Effector memory CD8-positive, alpha-beta T cell (primary cell): ENCODE data around the gene CAMKK2.
"Not testable (repeated sequence)": the region's sequence is repeated elsewhere in the genome, so short reads cannot be mapped to it uniquely, and the experiment has no call there.

ENCODE experiments used
- ATAC-seq: fragments of 150-1000 bp; cut with Tn5 transposase; replicated peaks from 2 replicates; pipeline ENCODE4 v1.10.0; 2021; ENCODE audit warnings: mild to moderate bottlenecking, moderate library complexity
- DNase-seq, 3 experiments: peaks; one replicate each; pipeline ENCODE4 v3.0.0; 2021
- H3K27ac Mint-ChIP-seq, 2 donors: one replicate each; pipeline ENCODE4 v1.8.0; 2022; ENCODE audit warnings: mild to moderate bottlenecking in 2 of 2, mixed read lengths in 2 of 2, moderate library complexity in 2 of 2
- H3K27me3 Mint-ChIP-seq, 2 donors: one replicate each; pipeline ENCODE4 v1.8.0; 2022; ENCODE audit warnings: mixed read lengths in 2 of 2
- H3K36me3 Mint-ChIP-seq: one replicate; pipeline ENCODE4 v1.8.0; 2022; ENCODE audit warnings: mild to moderate bottlenecking, moderate library complexity, mixed read lengths; ENCODE audit not compliant: insufficient read depth
- H3K4me1 Mint-ChIP-seq, 2 donors: one replicate each; pipeline ENCODE4 v1.8.0; 2022; ENCODE audit warnings: low read depth in 2 of 2, mixed read lengths in 2 of 2
- H3K4me3 Mint-ChIP-seq, 2 donors: one replicate each; pipeline ENCODE4 v1.8.0; 2022; ENCODE audit warnings: mild to moderate bottlenecking in 2 of 2, mixed read lengths in 2 of 2, moderate library complexity in 2 of 2
- H3K9me3 Mint-ChIP-seq, 2 donors: one replicate each; pipeline ENCODE4 v1.8.0; 2022; ENCODE audit warnings: mixed read lengths in 2 of 2

CAMKK2 gene

DNA sequence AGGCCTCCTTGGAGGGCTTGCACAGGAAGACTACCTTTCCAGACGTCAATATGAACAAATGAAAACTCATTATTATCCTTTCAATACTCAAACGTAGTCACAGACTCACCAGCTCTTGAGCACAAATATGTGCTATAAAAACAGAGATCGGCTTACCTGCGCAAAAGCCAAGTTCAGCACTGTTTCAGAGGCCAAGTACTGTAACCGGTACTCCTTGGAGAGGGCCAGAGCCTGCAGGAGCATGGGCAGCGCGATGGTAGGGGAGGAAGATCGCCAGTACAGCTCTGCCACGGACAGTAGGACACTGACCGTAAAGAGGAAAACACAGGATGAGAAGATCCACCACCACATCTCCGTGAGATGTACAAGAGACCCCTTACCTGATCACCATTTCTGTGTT lies 21.6 kb upstream of the CAMKK2 start:
- DNase-seq (no peak), ATAC-seq (no peak)
- H3K27ac Mint-ChIP-seq, result peak overlapping the region in 1 of 2 donors; percentile 15
- peaks cover 3 to 17% of the 10 kb centered on the region in 2 donors for H3K4me1 Mint-ChIP-seq
- no peak overlapping the region for H3K4me3 Mint-ChIP-seq
- H3K27me3 Mint-ChIP-seq, result no peaks in the 10 kb centered on the region
- no peaks in the 10 kb centered on the region for H3K9me3 Mint-ChIP-seq
- H3K36me3 Mint-ChIP-seq, result peaks cover 69% of the 10 kb centered on the region

DNA sequence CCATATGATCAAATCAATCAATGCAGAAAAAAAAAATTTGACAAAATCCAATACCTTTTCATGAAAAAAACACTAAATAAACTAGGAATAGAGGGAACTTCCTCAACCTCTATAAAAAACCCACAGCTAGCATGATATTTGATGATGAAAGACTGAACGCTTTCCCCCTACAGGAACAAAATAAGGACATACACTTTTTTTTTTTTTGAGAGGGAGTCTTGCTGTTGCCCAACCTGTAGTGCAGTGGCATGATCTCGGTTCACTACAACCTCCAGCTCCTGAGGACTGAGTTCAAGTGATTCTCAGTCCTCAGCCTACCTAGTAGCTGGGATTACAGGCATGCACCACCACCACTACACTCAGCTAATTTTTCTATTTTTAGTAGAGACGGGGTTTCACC lies 17.9 kb upstream of the CAMKK2 start:
- Mint-ChIP-seq H3K4me3 (no peak overlapping the region), H3K27ac (peak overlapping the region in 1 of 2 donors; percentile 78), H3K36me3 (peaks cover 76% of the 10 kb centered on the region)

DNA sequence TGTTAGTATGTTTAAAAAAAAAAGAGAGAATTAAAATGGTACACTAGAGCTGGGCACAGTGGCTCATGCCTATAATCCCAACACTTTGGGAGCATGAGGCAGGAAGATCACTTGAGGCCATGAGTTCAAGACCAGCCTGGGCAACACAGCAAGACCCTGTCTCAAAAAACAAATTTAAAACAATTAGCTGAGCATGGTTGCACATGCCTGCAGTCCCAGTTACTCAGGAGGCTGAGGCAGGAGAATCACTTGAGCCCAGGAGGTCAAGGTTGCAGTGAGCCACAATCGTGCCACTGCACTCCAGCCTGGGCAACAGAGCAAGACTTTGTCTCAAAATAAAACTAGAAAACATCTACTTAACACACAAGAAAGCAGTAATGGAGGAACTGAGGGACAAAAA lies 13.7 kb upstream of the CAMKK2 start:
- H3K36me3 Mint-ChIP-seq, result peaks cover 66% of the 10 kb centered on the region
- H3K27me3 Mint-ChIP-seq, ATAC-seq, DNase-seq, H3K9me3 Mint-ChIP-seq, H3K4me3 Mint-ChIP-seq, H3K27ac Mint-ChIP-seq: not testable (repeated sequence)
- H3K4me1 Mint-ChIP-seq, result peaks cover 5 to 24% of the 10 kb centered on the region in 2 donors

More for the DNA sequence above, 17.9 kb upstream of the CAMKK2 start:
- peaks cover 5 to 24% of the 10 kb centered on the region in 2 donors for H3K4me1 Mint-ChIP-seq
- H3K27me3 Mint-ChIP-seq, result no peaks in the 10 kb centered on the region
- H3K9me3 Mint-ChIP-seq, result no peaks in the 10 kb centered on the region
- no peak for DNase-seq
- ATAC-seq, result no peak

DNA sequence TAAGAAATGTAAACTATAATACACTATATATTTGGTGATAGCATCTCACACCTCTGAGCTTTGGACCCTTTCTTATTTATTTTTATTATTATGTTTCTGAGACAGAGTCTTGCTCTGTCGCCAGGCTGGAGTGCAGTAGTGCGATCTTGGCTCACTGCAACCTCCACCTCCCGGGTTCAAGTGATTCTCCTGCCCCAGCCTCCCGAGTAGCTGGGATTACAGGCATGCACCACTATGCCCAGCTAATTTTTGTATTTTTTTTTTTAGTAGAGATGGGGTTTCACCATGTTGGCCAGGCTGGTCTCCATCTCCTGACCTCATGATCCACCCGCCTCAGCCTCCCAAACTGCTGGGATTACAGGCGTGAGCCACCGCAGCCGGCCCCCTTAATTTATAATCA lies 10.9 kb upstream of the CAMKK2 start:
- H3K4me3 Mint-ChIP-seq, H3K4me1 Mint-ChIP-seq, DNase-seq, H3K9me3 Mint-ChIP-seq, H3K27ac Mint-ChIP-seq, ATAC-seq, H3K27me3 Mint-ChIP-seq: not testable (repeated sequence)
- H3K36me3 Mint-ChIP-seq, result peaks cover 53% of the 10 kb centered on the region

DNA sequence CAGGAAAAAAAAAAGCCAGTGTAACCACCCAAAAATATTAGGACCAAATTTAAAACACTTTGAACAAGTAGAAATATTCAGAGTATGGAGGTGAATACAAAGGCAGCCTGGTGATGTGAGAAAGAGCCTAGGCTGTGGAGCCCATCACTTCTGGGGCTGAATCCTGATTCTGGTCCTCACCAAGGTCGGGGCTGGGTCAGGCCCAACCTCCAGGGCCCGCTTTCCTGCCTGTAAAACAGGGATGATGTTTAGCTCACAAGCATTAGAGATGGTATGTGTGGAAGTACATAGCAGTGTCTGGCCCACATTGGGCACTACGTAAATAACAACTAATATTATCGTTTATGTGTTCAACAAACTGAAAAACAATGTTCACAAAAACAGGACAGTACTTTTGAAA lies 7.8 kb upstream of the CAMKK2 start:
- Mint-ChIP-seq H3K27ac (no peak overlapping the region), H3K4me3 (no peak overlapping the region)
- ATAC-seq, result no peak

DNA sequence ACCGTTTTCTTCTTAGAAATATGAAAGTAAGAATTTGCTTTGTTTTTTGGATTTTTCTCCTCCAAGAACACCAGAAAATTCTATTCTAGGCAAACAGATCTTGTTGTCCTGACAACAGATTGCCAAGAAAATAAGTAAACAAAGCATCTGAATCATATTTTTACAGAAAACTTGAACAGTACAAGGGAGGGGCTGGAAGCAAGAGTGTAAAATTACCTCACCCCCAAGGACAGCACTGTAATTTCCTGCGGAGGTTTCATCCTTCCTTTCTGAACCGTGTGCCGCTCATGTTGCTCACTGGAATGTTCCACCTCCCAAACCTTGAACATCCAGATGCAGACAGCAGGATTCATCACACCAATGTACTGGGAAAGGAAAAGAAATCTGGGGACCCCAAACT lies 5.4 kb upstream of the CAMKK2 start:
- H3K36me3 Mint-ChIP-seq, result peaks cover 10% of the 10 kb centered on the region
- no peaks in the 10 kb centered on the region for H3K27me3 Mint-ChIP-seq
- ATAC-seq (no peak), DNase-seq (no peak)
- H3K27ac Mint-ChIP-seq, result no peak overlapping the region
- H3K4me1 Mint-ChIP-seq, result peaks cover 3 to 6% of the 10 kb centered on the region in 2 donors
- no peak overlapping the region for H3K4me3 Mint-ChIP-seq
- no peaks in the 10 kb centered on the region for H3K9me3 Mint-ChIP-seq

More for the DNA sequence above, 7.8 kb upstream of the CAMKK2 start:
- Mint-ChIP-seq H3K36me3 (peaks cover 22% of the 10 kb centered on the region), H3K4me1 (no peaks in the 10 kb centered on the region), H3K27me3 (no peaks in the 10 kb centered on the region), H3K9me3 (no peaks in the 10 kb centered on the region)
- no peak for DNase-seq

DNA sequence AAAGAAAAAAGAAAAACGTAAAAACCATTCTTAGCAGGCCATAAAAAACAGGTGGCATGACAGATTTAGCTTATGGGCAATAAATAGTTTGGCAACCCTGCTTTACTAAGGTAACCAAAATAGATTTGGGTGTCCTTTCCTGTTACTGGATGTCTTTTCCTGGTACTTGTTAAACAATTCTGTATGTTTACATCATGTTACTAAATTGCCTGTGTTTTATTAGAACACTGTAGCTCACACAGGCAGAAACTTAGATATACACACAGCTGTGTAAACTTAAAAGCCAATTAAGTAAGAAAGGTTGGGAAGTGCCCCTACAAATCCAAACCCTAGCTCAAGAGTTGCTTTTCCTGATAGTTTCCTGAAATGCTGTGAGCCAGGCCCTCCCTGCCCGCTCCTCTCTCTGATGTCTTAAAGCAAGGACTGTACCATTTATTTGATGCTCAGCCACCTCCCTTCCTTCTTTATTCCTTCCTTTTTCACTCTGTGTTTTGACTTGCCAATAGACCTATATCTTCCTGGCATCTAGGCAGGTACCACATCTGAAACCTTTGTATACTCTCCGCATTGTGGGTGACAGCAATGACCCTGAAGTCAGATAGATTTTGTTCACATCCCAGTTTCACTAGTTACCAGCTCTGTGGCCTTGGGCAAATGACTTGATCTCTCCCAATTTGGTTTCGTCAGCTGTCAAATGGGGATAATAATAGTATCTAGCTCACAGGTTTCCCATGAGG lies 3.7 kb upstream of the CAMKK2 start:
- Mint-ChIP-seq H3K9me3 (no peaks in the 10 kb centered on the region), H3K4me3 (no peak overlapping the region), H3K27ac (no peak overlapping the region), H3K27me3 (no peaks in the 10 kb centered on the region), H3K4me1 (peaks cover 9 to 13% of the 10 kb centered on the region in 2 donors), H3K36me3 (peaks cover 10% of the 10 kb centered on the region)
- DNase-seq (no peak), ATAC-seq (no peak)

DNA sequence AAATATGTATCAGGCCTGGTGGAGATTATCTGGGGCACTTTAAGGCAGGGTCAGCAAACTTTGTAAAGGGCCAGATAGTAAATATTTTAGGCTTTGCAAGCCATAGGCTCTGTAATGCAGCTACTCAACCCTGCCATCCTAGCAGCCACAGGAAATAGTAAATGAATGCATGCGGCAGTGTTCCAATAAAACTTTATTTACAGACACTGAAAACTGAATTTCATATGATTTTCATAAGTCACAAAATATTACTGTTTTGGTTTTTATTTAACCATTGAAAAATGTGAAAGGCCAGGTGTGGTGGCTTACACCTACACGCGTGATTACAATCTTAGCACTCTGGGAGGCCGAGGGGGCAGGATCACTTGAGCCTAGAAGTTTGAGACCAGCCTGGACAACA lies 3.2 kb upstream of the CAMKK2 start:
- no peak overlapping the region for H3K4me3 Mint-ChIP-seq
- ATAC-seq, result no peak

DNA sequence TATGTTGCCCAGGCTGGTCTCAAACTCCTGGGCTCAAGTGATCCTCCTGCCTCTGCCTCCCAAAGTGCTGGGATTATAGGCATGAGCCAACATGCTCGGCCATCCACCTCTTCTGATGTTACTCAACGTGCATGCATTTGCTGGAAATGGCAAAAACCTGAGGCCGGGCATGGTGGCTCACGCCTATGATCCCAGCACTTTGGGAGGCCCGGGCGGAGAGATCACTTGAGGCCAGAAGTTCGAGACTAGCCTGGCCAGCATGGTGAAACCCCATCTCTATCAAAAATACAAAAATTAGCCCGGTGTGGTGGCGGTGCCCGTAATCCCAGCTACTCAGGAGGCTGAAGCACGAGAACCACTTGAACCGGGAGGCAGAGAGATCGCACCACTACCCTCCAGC lies 1.9 kb upstream of the CAMKK2 start:
- H3K27me3 Mint-ChIP-seq, H3K9me3 Mint-ChIP-seq, DNase-seq, ATAC-seq: not testable (repeated sequence)
- H3K4me3 Mint-ChIP-seq, result peak overlapping the region; percentile 83 to 87
- peaks cover 9 to 15% of the 10 kb centered on the region in 2 donors for H3K4me1 Mint-ChIP-seq
- peaks cover 10% of the 10 kb centered on the region for H3K36me3 Mint-ChIP-seq
- peak overlapping the region in 1 of 2 donors; percentile 85 for H3K27ac Mint-ChIP-seq

More for the DNA sequence above, 3.2 kb upstream of the CAMKK2 start:
- H3K9me3 Mint-ChIP-seq, result no peaks in the 10 kb centered on the region
- H3K36me3 Mint-ChIP-seq, result peaks cover 10% of the 10 kb centered on the region
- DNase-seq, result no peak
- H3K4me1 Mint-ChIP-seq, result peaks cover 9 to 15% of the 10 kb centered on the region in 2 donors
- no peaks in the 10 kb centered on the region for H3K27me3 Mint-ChIP-seq
- H3K27ac Mint-ChIP-seq, result no peak overlapping the region

DNA sequence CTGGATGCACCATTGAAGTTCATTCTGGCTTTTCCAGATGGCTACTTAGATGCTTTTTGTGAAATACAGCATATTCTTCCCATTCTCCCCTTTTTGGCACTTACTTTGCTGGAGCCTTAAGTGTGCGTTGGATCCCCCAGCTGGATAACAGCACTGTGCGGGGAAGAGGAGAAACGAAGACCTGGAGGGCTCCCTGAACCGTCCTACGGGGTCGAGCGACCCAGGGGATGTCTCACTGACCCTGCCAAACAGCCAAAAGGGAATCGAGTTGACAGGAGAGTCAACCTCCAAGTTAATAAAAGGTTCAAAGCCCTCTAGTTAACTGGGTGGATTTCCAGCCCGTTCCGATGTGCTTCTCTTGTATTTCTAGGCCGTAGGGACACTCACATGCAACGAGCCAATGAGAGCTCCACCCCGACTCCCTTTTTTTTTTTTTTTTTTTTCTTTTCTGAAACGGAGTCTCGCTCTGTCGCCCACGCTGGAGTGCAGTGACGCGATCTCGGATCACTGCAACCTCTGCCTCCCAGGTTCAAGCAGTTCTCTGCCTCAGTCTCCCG lies 1.0 kb upstream of the CAMKK2 start:
- H3K36me3 Mint-ChIP-seq, result peaks cover 10% of the 10 kb centered on the region
- DNase-seq, result no peak
- H3K4me3 Mint-ChIP-seq, result peak overlapping the region; percentile 83 to 87
- peak overlapping the region; percentile 46 to 85 for H3K27ac Mint-ChIP-seq
- H3K9me3 Mint-ChIP-seq, result no peaks in the 10 kb centered on the region
- H3K4me1 Mint-ChIP-seq, result peaks cover 9 to 15% of the 10 kb centered on the region in 2 donors
- H3K27me3 Mint-ChIP-seq, result no peaks in the 10 kb centered on the region
- no peak for ATAC-seq

DNA sequence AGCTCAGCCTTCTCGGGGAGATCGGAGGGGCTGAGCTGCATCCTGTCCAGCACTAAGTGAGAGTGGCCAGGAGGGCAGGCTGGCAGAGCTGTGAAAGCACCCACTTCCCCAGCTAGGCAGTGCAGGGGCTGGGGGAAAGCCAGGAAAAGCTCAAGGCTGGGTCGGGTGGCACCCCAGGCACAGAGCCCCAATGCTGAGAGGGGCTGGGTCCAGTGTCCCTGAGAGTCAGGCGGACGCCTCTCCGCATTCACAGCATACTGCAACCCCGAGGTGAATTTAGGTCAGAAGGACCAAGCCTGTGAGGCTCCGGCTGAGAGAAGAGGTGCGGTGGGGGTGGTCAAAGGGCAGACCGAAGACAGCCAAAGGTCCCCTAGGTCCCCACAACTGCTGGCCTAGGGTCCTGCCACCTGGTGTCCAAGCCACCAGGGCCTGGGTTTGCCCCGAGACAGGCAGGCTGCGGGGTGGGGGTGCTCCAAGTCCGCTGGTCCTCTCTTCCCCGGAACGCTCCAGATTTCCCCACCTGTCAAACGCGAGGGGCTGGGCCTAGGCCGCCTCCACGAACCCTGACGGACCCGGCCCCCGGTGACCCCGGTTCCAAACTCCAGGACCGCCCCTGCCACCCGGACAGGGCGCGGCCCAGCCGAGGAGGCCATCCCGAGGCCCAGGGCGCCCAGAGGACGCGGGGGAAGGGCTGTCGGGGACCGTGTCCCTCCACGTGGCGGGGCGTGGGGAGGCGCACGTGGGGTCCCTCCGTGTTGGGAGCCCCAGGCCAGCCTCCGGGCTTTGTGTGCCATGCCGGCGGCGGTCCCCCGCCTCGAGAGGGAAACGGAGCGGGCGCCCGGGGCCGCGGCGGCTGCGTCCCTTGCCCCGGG lies 527 bp downstream of the CAMKK2 start:
- no peaks in the 10 kb centered on the region for H3K9me3 Mint-ChIP-seq
- H3K4me1 Mint-ChIP-seq, result peaks cover 9 to 18% of the 10 kb centered on the region in 2 donors
- peak overlapping the region; percentile 73 to 80 for H3K27ac Mint-ChIP-seq
- peak in 2 of 3 experiments; percentile 10 to 20 for DNase-seq
- peak; percentile 27 for ATAC-seq
- peaks cover 18% of the 10 kb centered on the region for H3K36me3 Mint-ChIP-seq
- no peaks in the 10 kb centered on the region for H3K27me3 Mint-ChIP-seq
- peak overlapping the region; percentile 86 to 90 for H3K4me3 Mint-ChIP-seq

DNA sequence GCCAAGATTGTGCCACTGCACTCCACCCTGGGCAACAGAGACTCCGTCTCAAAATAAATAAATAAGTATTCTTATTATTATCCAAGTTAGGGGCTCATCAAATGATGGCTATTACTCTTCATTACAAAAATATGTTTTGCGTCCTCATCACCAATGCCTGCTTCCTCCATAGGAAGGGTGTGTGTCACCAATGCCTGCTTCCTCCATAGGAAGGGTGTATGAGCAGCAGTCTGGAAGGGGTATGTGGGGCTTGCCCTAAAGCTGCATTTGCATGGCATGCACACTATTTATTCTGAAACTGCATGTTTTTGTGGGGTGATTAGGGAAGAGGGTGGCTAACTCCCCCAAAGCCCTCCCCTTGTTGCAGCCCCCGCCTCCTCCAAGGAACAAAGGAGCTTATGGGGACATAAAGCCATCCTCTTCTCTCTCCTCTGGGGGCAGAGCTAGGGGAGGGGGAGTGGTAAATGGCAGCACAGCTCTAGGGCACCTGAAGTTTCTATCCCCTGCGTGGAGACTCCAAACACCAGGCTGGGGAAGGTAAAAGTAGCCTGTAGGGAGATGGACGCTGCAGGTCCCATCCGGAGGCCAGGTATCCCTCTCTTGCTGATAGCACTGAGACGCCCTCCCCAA lies 1.3 kb downstream of the CAMKK2 start:
- no peaks in the 10 kb centered on the region for H3K27me3 Mint-ChIP-seq
- ATAC-seq (no peak), DNase-seq (no peak)
- peak overlapping the region; percentile 86 to 90 for H3K4me3 Mint-ChIP-seq
- H3K27ac Mint-ChIP-seq, result peak overlapping the region; percentile 73 to 80
- peaks cover 19% of the 10 kb centered on the region for H3K36me3 Mint-ChIP-seq
- no peaks in the 10 kb centered on the region for H3K9me3 Mint-ChIP-seq
- H3K4me1 Mint-ChIP-seq, result peaks cover 9 to 18% of the 10 kb centered on the region in 2 donors
